Measurements from ENCODE around the gene FOXO6.

Gene FOXO6

DNA sequence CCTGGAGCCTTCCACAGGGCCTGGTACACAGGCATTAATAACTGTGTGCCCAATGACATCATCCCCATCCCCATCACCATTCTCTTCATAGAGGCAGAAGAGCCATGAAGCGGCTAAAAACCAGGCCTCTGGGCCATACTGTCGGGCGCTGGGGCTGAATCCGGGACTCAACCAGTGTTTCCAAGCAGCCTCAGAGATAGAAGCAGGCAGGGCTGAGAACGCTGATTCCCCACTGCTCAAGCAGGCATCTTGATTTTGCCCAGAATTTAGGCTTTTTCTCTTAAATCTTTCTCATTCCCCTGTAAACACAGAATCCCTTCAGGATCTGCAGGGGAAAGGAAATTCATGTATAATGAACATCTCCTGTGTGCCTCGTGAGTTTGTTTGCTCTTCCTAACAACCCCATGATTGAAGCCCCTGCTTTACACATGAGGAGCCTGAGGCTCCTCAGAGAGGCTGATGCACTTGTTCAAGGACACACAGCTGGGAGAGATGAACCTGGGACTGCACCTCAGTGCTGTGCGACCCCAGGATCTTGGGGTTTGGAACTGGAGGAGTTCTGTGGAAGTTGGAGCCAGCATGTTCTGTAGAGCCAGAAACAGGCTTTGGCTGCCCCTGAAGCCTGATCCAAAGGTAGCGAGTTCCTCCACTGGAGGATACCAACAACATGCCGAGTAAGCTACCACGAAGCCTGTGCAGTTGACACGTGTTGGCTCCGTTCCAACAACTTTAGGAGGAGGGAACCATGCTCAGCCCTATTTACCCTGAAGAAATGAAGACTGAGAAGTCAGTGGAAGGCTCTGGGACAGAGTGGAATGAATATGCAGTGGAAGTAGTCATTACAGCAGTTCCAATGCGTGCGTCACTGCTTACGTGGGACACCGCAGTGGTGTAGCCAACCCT, 67.8 kb downstream of the FOXO6 start:
- DNase-seq: no peak

DNA sequence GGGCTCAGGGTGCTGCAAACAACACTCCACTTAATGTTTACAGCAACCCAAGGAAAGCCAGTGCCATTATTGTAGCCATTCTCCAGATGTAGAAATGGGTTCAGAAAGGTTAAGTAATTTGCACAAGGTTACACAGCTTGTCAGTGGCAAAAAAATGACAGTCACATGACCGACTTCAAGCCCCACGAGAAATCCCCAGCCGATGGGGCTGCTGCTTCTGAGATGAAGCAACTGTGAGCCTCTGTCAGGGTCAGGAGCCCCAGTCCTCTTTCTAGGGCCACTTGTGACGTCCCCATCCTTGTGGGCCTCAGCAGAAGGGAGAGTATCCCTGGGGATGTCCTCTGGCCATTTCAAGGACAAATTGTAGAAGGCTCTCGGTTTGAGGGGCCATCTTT, 68.4 kb downstream of the FOXO6 start:
- DNase-seq: no peak

GRCh38 chr1:41430069-41430468, 68.8 kb downstream of the FOXO6 start:
- no peak for DNase-seq

GRCh38 chr1:41430582-41430981, 69.3 kb downstream of the FOXO6 start:
- DNase-seq: no peak

- DNase-seq: no peak
These were observed 70.5 kb downstream of the FOXO6 start for GRCh38 chr1:41431490-41432350.

Data from CD4-positive, alpha-beta T cell treated with Interleukin-4 for 4 hours (primary cell).